DND-41 (cell line): ENCODE measurements around the gene EML1.

Experiments used
- ATAC-seq: fragments of 200-7000 bp; cut with Tn5 transposase; 3 replicates; pipeline ENCODE4 v1.9.1; 2021; ENCODE audit warnings: low read depth; ENCODE audit not compliant: insufficient read depth
- DNase-seq: peaks from one replicate; pipeline ENCODE4 v3.0.0-alpha.2; 2020
- H2AFZ ChIP-seq: 2 replicates; pipeline ENCODE4 v1.6.0; 2012; ENCODE audit warnings: low read depth, low read length
- H3K27ac ChIP-seq: 2 replicates; pipeline ENCODE4 v1.5.1; 2012; ENCODE audit warnings: low read length, inconsistent platforms
- H3K27me3 ChIP-seq: fragments of 200-600 bp; sonication (generic); 2 replicates; pipeline ENCODE4 v1.6.0; 2012; ENCODE audit warnings: low read length, mild to moderate bottlenecking, inconsistent platforms; ENCODE audit not compliant: insufficient read depth, poor library complexity
- H3K36me3 ChIP-seq: 2 replicates; pipeline ENCODE4 v1.5.1; 2012; ENCODE audit warnings: low read length, inconsistent platforms; ENCODE audit not compliant: insufficient read depth
- H3K4me1 ChIP-seq: 2 replicates; pipeline ENCODE4 v1.5.1; 2012; ENCODE audit warnings: mild to moderate bottlenecking, low read length; ENCODE audit not compliant: insufficient read depth
- H3K4me2 ChIP-seq: 2 replicates; pipeline ENCODE4 v1.6.0; 2012; ENCODE audit warnings: mild to moderate bottlenecking, moderate library complexity, low read length, inconsistent platforms; ENCODE audit not compliant: insufficient read depth
- H3K4me3 ChIP-seq, 2 experiments: fragments of 200-600 bp in 1 of 2; shearing (Covaris generic) in 1 of 2; 2 replicates each; pipeline ENCODE4 v1.5.1; 2012 to 2016; ENCODE audit warnings: inconsistent platforms in 2 of 2, low read length in 2 of 2, mild to moderate bottlenecking in 2 of 2, low read depth in 1 of 2, moderate library complexity in 1 of 2
- H3K79me2 ChIP-seq: 2 replicates; pipeline ENCODE4 v1.6.0; 2012; ENCODE audit warnings: low read length, inconsistent platforms; ENCODE audit not compliant: insufficient read depth
- H3K9ac ChIP-seq: 2 replicates; pipeline ENCODE4 v1.6.0; 2012; ENCODE audit warnings: low read depth, mild to moderate bottlenecking, inconsistent platforms, low read length, moderate library complexity
- H3K9me3 ChIP-seq: 2 replicates; pipeline ENCODE4 v1.5.1; 2012; ENCODE audit warnings: low read length, moderate library complexity, mild to moderate bottlenecking, inconsistent platforms; ENCODE audit not compliant: insufficient read depth, severe bottlenecking
- H4K20me1 ChIP-seq: 2 replicates; pipeline ENCODE4 v1.6.0; 2012; ENCODE audit warnings: low read length; ENCODE audit not compliant: insufficient read depth
- CTCF ChIP-seq: IDR thresholded peaks from 2 replicates; pipeline ENCODE4 v1.5.1; 2012; ENCODE audit warnings: borderline replicate concordance, low read length, moderate library complexity, mild to moderate bottlenecking; ENCODE audit not compliant: poor library complexity, severe bottlenecking; ENCODE audit errors: extremely low read depth
- EZH2 ChIP-seq: IDR thresholded peaks from 3 replicates; pipeline ENCODE4 v1.6.1; 2012; ENCODE audit warnings: borderline replicate concordance, low read depth, mild to moderate bottlenecking, moderate library complexity, low read length, inconsistent platforms; ENCODE audit not compliant: severe bottlenecking

The EML1 gene

GRCh38 chr14:99971087-99971940 is 178.1 kb downstream of the EML1 start:
- peak overlapping the region; percentile 29 to 83; a peak in 3 of 4 replicates for H3K4me3 ChIP-seq
- peak overlapping the region; percentile 84 for H3K4me2 ChIP-seq
- H3K79me2 ChIP-seq = peaks cover 45% of the 10 kb centered on the region
- H3K36me3 ChIP-seq = peaks cover 10% of the 10 kb centered on the region; the same call in 1 of the 2 replicates
- H3K9me3 ChIP-seq = peaks cover 3% of the 10 kb centered on the region
- DNase-seq (peak; percentile 91), ATAC-seq (peak; percentile 81)
- H3K4me1 ChIP-seq = peaks cover 34% of the 10 kb centered on the region
- TF ChIP-seq CTCF (no peak), EZH2 (no peak)
- peaks cover 4% of the 10 kb centered on the region for H3K27me3 ChIP-seq
- peaks cover 25% of the 10 kb centered on the region; the same call in 1 of the 2 replicates for H4K20me1 ChIP-seq
- H3K27ac ChIP-seq = peak overlapping the region; percentile 84
- peak overlapping the region; percentile 80 for H2AFZ ChIP-seq
- H3K9ac ChIP-seq = peak overlapping the region; percentile 95

GRCh38 chr14:99971941-99972747 is 178.9 kb downstream of the EML1 start:
- DNase-seq = peak; percentile 52
- peak overlapping the region; percentile 77 for H2AFZ ChIP-seq
- peaks cover 39% of the 10 kb centered on the region for H3K4me1 ChIP-seq
- peaks cover 53% of the 10 kb centered on the region for H3K79me2 ChIP-seq
- H4K20me1 ChIP-seq = peaks cover 30% of the 10 kb centered on the region; the same call in 1 of the 2 replicates
- H3K27me3 ChIP-seq = peaks cover 4% of the 10 kb centered on the region
- peaks cover 10% of the 10 kb centered on the region; the same call in 1 of the 2 replicates for H3K36me3 ChIP-seq
- ATAC-seq = peak; percentile 43
- peaks cover 3% of the 10 kb centered on the region for H3K9me3 ChIP-seq
- TF ChIP-seq CTCF = no peak
- no peak for TF ChIP-seq EZH2
- H3K9ac ChIP-seq = peak overlapping the region; percentile 95
- peak overlapping the region; percentile 67 to 83 for H3K4me3 ChIP-seq
- peak overlapping the region; percentile 80 for H3K27ac ChIP-seq
- peak overlapping the region; percentile 84 for H3K4me2 ChIP-seq

GRCh38 chr14:99972748-99973466 is 179.7 kb downstream of the EML1 start:
- Histone ChIP-seq H3K27me3 (peaks cover 4% of the 10 kb centered on the region), H3K9me3 (peaks cover 3% of the 10 kb centered on the region), H3K36me3 (peaks cover 10% of the 10 kb centered on the region; the same call in 1 of the 2 replicates), H3K9ac (peak overlapping the region; percentile 95), H4K20me1 (peaks cover 33% of the 10 kb centered on the region; the same call in 1 of the 2 replicates), H2AFZ (peak overlapping the region; percentile 77), H3K4me2 (peak overlapping the region; percentile 84), H3K4me3 (peak overlapping the region; percentile 67 to 83), H3K79me2 (peaks cover 61% of the 10 kb centered on the region), H3K27ac (peak overlapping the region; percentile 80), H3K4me1 (peaks cover 42% of the 10 kb centered on the region)
- ATAC-seq = no peak
- no peak for TF ChIP-seq CTCF
- no peak for TF ChIP-seq EZH2
- no peak for DNase-seq
